Activated T-helper 1 cell treated with Interleukin-2 at 50 U/mL for 16 hours (primary cell): ENCODE results near the gene MAPKBP1.

Experiments
- DNase-seq: peaks from one replicate; pipeline ENCODE4 v3.0.0-alpha.2; 2020; ENCODE audit warnings: low read depth

MAPKBP1 gene

GRCh38 chr15:41848631-41849030 lies 74.3 kb downstream of the MAPKBP1 start:
- no peak for DNase-seq

DNA sequence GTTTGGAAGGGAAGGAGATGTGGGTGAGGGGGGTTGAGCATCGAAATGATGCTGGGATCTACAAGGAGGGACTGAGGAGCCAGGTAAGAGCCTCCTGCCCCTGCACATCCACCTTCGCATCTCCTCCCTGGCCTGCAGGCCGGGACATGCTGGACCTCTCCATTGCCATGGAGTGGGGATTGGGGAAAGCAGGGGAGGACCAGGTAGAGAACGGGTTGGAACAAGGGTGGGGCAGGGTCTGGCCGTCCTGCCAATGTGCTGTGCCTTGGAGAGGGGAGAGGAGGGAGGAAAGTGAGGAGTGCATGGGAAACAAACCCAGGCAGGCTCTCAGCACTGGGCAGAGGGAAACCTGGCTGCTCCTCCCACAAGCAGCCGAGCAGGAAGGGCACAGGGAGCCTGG lies 74.9 kb downstream of the MAPKBP1 start:
- no peak for DNase-seq

GRCh38 chr15:41849861-41850260 lies 75.6 kb downstream of the MAPKBP1 start:
- no peak for DNase-seq

- no peak for DNase-seq
Observed at GRCh38 chr15:41850482-41851166, 76.3 kb downstream of the MAPKBP1 start.

- DNase-seq, result no peak
Observed at GRCh38 chr15:41851167-41851523, 76.9 kb downstream of the MAPKBP1 start.

DNA sequence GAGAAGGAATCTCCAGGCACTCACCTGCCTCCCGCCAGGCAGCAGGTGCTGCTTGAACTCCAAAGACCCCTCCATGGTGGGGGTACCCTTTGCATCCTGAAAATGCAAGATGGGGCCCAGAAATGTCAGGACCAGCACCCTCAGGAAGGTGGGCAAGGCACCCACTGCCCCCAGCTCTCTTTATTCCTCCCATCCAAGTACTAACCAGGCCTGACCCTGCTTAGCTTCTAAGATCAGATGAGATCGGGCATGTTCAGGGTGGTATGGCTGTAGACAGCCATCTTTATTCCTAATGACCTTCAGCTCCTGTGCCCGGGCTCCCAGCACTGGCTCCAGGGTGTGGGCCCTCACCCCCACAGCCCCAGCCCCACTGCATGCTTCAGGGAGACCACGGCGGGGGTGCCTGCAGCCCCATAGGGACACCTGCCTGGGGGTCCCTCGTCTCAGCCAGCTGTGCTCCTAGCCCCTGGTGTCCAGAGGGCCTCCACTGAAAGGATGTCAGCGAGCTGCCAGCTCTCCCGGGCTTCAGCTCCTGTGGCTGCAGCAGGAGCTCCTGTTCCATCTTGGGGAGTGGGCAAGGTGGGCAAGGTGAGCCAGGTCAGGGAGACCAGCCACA lies 77.6 kb downstream of the MAPKBP1 start:
- no peak for DNase-seq

- no peak for DNase-seq
Observed at GRCh38 chr15:41852736-41853590, 78.7 kb downstream of the MAPKBP1 start.

- DNase-seq, result no peak
Observed at GRCh38 chr15:41853831-41854230, 79.5 kb downstream of the MAPKBP1 start.

DNA sequence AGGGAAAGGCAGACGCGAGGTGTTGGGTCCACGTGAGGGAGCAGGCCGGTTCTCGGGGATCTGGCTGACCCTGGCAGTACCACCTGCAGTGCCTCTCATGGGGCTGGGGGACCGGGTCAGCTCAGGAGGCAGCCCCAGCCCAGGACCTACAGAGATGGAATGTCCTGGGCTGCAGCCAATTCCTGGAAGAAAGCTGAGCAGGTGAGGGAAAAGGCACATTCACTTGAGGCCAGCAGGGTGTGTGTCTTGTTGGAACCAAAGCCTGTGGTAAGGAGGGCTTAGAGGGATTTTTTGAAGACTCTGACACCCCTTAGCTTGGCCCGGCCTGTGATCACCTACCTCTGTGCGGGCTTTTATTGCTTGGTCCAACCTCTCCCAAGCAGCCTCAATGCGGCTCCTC lies 80.2 kb downstream of the MAPKBP1 start:
- no peak for DNase-seq

DNA sequence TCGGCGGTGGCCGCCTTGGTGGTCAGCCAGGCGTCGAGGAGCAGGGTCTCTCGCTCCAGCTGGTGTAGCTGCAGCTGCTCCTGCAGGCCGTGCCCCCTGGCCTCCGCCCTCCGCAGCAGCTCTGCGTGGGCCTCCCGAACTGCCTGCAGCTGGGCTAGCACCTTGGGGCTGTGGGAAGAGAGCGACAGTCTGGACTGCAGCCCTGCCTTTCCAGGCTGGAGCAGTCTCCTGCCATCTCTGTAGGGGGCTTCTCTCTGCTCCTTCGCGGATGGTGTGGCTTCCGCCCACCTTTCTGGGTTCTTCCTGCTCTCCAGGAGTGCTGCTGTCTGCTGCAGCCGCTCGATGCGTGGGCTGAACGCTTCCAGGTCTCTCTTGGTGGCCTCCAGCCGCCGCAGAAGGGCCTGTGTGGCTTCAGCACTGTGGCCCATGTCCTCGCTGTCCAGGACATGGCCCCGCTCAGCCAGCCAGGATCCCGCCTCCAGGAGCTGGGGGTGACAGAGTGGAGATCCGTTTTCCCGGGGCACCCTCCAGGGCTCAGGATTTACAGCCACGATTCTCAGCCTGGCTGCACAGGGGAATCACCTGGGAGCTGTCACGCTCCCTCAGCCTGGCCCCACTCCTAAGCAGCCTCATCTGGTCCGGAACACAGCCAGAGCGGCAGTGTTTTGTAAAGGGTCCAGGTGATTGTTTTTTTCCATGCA lies 81.1 kb downstream of the MAPKBP1 start:
- no peak for DNase-seq

DNA sequence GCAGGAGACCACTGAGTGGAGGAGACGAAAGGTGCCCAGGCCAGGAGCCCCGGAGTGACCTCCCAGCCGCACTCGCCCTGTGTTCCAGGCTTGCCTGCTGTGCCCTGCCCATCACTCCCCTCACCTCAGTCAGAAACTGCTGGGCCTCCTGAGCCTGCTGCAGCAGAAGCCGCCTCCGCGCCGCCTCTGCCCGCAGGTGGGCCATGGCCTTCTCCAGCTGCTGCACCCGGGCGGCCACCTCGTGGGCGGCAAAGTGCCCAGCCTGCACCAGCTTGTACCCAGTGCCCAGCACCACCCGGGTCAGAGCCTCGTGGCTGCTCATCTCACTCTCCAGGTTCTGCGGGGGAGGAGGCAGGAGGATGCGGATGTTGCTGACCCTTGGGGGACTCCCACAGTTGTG lies 82.0 kb downstream of the MAPKBP1 start:
- DNase-seq, result no peak

DNA sequence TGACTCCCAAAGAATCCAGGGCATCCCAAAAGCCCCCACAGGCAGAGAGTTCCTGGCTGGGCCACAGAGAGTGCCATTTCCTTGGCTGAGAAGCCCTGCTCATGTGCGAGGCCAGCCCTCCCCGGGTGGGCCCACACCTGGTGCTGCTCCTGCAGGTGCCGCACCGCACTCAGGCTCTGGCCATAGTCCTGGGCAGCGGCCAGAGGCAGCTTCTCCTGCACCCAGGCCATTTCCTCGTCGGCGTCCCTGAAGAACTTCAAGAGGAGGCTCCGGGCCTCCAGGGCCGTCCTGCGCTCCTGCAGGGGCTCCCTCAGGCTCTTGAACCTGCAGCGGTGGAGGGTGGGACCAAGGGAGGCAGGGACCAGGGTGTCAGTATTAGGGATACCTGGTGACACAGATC lies 82.4 kb downstream of the MAPKBP1 start:
- DNase-seq, result no peak

DNA sequence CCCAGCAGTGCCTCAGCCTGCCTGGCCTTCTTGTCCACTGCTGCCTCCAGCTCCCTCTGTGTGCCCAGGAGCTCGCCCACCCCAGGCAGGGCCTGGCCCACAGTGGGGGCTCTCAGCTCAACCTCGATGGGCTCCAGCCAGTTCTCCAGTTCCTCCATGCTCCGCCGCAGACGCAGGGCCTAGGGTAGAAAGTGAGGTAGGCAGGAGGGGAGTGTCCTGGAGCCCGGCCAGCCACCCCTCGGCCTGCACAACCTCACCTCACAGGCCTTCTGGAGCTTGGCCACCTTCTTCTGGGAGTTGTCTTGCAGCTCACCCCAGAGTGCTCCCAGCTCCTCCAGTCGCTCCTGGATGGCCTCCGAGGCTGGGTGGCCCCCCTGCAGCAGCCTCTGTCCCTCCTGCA lies 83.0 kb downstream of the MAPKBP1 start:
- no peak for DNase-seq

- no peak for DNase-seq
Observed at GRCh38 chr15:41858756-41859155, 84.5 kb downstream of the MAPKBP1 start.

GRCh38 chr15:41860049-41860828 lies 86.0 kb downstream of the MAPKBP1 start:
- no peak for DNase-seq

DNA sequence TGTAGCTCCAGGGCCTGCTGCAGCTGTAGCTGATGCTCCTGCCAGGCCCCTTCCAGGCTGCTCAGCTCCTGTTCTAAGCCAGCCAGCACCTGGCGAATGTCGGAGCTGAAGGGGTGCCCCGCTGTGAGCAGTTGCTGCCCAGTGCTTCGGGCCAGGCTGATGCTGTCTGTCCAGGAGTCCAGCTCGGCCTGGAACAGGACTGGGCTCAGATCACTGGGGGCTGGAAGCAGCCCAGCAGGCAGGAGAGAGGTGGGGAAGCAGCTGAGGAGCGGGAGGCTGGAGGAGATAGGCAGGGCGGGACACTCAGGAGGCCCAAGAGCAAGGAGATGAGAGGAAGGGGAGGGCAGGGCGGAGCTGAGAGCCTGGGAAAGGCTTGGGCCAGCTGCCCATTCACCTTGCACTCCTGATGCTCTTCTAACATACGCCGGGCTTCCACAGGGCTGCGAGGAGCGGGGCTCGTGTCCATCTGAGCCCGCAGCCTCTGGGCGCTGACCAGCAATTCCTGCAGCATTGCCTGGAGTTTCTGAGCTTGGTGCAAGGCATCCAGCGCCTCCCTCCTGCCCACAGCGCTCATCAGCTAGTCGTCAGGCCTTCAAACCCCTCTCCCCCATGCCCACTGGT lies 87.6 kb downstream of the MAPKBP1 start:
- no peak for DNase-seq

DNA sequence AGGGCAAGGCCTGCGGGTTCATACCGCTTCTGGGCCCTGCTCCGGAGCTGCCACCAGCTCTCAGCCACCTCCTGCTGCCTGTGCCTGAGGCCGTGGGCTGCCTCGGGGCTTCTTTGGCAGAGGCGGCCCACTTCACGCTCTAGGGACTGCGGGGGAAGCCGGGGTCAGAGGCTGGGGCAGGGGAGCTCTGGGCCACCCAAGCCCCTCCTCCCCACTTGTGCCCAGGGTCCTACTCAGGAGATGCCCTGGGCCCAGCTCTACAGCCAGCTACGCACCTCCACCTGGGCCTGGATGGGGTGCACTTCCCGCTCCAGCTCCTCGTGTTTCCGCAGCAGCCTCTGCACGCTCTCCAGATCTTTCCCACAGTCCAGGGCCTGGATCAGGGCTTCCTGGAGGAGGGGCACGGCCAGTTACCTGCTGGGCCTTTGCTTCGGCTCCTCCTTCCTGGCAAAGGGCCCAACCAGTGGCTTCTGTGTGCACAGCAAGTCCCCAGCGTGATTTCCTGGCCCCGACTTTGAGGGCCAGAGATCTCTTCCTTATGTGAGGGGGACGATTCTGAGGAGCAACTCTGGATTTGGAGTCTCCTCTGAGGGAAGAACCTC lies 88.3 kb downstream of the MAPKBP1 start:
- no peak for DNase-seq

DNA sequence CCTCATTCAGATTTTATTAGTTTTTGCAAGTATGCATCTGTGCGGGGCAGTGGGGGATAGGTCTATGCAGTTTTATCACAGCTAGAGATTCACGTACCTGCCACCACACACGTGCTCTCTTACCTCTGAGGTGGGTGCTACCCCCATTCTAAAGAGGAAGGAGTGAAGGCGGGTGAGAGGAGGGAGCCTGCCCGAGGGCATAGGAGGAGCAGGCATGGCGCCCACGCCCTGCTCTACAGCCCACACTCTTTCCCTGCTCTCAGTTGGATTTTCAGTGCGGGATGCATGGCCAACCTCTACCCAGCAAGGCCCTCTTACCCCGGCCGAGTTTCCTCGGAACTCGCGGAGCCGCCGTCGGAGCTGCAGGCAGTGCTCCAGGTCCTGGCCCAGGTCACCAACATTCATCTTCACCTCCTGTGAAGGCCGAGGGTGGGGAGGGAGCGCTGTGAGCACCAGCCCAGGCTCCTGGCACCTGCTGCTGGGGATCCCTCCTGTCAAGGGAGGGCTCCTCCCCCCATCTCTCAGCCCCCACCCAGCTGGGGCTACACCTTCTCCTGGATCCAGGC lies 91.3 kb downstream of the MAPKBP1 start:
- DNase-seq, result no peak

DNA sequence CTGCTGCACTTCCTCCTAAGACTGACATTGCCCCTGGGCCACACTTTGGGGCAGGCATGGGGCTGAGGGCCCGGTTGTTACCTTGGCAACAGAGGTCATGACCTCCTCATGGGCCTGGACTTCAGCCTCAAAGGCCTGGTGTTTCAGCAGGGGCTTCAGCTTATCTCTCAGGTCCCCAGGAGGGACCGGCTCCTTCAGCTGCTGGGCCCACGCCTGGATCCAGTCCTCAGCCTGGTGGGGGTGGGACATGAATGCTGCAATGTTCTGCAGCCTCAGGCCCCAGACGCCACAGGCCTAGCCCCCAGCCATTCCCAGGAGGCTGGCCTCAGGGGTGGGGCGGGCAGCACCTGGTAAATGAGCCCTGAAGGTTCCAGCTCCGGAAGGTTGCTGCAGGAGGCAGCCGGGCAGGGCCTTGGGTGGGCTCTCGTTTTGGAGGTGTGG lies 92.0 kb downstream of the MAPKBP1 start:
- no peak for DNase-seq

- DNase-seq, result no peak
Observed at GRCh38 chr15:41866872-41867579, 92.7 kb downstream of the MAPKBP1 start.
